GM18858 (cell line): ENCODE measurements around the gene SMIM10L2A.
"Not testable (repeated sequence)": the region's sequence is repeated elsewhere in the genome, so short reads cannot be mapped to it uniquely, and the experiment has no call there.

Experiments
- ATAC-seq: cut with Tn5 transposase; IDR thresholded peaks from one replicate; pipeline ENCODE4 v1.9.1; 2021; ENCODE audit not compliant: unreplicated experiment

SMIM10L2A gene

GRCh38 chrX:135422810-135423168 is 1.0 kb downstream of the SMIM10L2A start:
- not testable (repeated sequence) for ATAC-seq

GRCh38 chrX:135423173-135423864 is 1.6 kb downstream of the SMIM10L2A start:
- not testable (repeated sequence) for ATAC-seq

- no peak for ATAC-seq
Observed at GRCh38 chrX:135424469-135424868, 2.7 kb downstream of the SMIM10L2A start.

GRCh38 chrX:135425026-135425965 is 3.6 kb downstream of the SMIM10L2A start:
- ATAC-seq, result no peak

- no peak for ATAC-seq
Observed at GRCh38 chrX:135429429-135429828, 7.7 kb downstream of the SMIM10L2A start.

GRCh38 chrX:135431886-135432285 is 10.1 kb downstream of the SMIM10L2A start:
- no peak for ATAC-seq

- no peak for ATAC-seq
Observed at GRCh38 chrX:135432453-135432852, 10.7 kb downstream of the SMIM10L2A start.

- no peak for ATAC-seq
Observed at GRCh38 chrX:135432881-135433521, 11.3 kb downstream of the SMIM10L2A start.

GRCh38 chrX:135433531-135434257 is 11.9 kb downstream of the SMIM10L2A start:
- no peak for ATAC-seq

- ATAC-seq, result no peak
Observed at GRCh38 chrX:135434258-135435138, 12.8 kb downstream of the SMIM10L2A start.

- ATAC-seq, result no peak
Observed at GRCh38 chrX:135435139-135435922, 13.6 kb downstream of the SMIM10L2A start.

- no peak for ATAC-seq
Observed at GRCh38 chrX:135435933-135436332, 14.2 kb downstream of the SMIM10L2A start.

GRCh38 chrX:135436456-135436855 is 14.7 kb downstream of the SMIM10L2A start:
- no peak for ATAC-seq

- no peak for ATAC-seq
Observed at GRCh38 chrX:135436966-135437866, 15.5 kb downstream of the SMIM10L2A start.

- no peak for ATAC-seq
Observed at GRCh38 chrX:135437867-135438733, 16.4 kb downstream of the SMIM10L2A start.

GRCh38 chrX:135438734-135439043 is 16.9 kb downstream of the SMIM10L2A start:
- ATAC-seq, result no peak
